Mucosa of descending colon (tissue), 3 donors: ENCODE measurements around the gene AQP2. TPM values are rescaled to one million over a fixed set of nuclear protein-coding genes. Genes with fewer than 3 reads are reported as not detected.

Source experiments
- ATAC-seq: fragments of 200-7000 bp; cut with Tn5 transposase; one replicate; pipeline ENCODE4 v1.9.1; 2020; ENCODE audit warnings: mild to moderate bottlenecking, moderate library complexity
- DNase-seq, 3 donors: peaks; one replicate each; pipeline ENCODE4 v3.0.0-alpha.2; 2020
- H3K36me3 ChIP-seq: fragments of 200-600 bp; one replicate; pipeline ENCODE4 v1.8.0; 2021; ENCODE audit warnings: low read depth, mild to moderate bottlenecking
- H3K4me1 ChIP-seq: fragments of 200-600 bp; one replicate; pipeline ENCODE4 v1.8.0; 2021; ENCODE audit warnings: low read depth, mild to moderate bottlenecking
- H3K4me3 ChIP-seq: fragments of 200-600 bp; one replicate; pipeline ENCODE4 v1.8.0; 2021; ENCODE audit warnings: mild to moderate bottlenecking
- H3K9me3 ChIP-seq: fragments of 200-600 bp; one replicate; pipeline ENCODE4 v1.8.0; 2021; ENCODE audit warnings: mild to moderate bottlenecking
- CTCF ChIP-seq: fragments of 200-600 bp; IDR thresholded peaks from one replicate; pipeline ENCODE4 v1.8.0; 2022; ENCODE audit warnings: antibody characterized with exemption, mild to moderate bottlenecking
- intact Hi-C, 2 donors: fragments of 100-400 bp; cut with DNase I in 1 of 2; cut with micrococcal nuclease in 1 of 2; formaldehyde crosslinking; loops; one replicate each; pipeline versions ENCODE4 v1.11.0 to v1.11.1; 2022; cut with DNase I, micrococcal nuclease
- total RNA-seq, 3 donors: library from RNA; stranded (reverse); fragmentation: NEBNext Ultra II Directional in 2 of 3; extraction: Animal tissue kit (Norgen Biotek cat#: 25700) in 2 of 3; gene quantifications; one replicate each; pipeline versions ENCODE4 v1.2.1 to v1.2.4, GENCODE V29; 2021 to 2023
- donor health status: DM: no; HTN: no; CAD: no; lungs with moderate emphysema.
- donor health status: DM: no; HTN: no; CAD: no.
- donor health status: DM: no; HTN: yes; CAD: no.

Gene AQP2
- total RNA-seq, 3 donors from 2014 or later: not detected

DNA sequence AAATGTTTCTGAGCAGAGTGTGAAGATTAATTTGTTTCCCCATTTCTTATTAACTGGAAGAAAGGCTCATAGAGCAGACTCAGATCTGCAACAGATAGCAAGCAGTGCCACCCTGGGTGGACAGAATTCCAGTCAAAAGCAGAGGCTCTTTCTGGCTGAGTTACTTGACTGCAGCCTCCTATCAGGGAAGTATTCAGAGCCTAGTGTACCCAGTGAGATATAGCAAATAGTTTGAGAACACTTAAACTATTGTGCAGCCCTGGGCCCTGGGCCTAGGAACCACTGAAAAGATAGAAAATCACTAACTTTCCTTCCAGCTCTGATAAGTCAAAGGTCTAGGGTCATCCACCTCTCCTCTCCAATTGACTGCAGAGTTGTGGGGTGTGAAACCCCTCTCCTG is 11.2 kb upstream of the AQP2 start:
- Histone ChIP-seq H3K36me3 (no peaks in the 10 kb centered on the region), H3K4me1 (peaks cover 6% of the 10 kb centered on the region), H3K4me3 (no peak overlapping the region), H3K9me3 (no peaks in the 10 kb centered on the region)
- intact Hi-C loops: no loop called here
- DNase-seq (no peak), ATAC-seq (no peak)
- TF ChIP-seq CTCF: no peak

DNA sequence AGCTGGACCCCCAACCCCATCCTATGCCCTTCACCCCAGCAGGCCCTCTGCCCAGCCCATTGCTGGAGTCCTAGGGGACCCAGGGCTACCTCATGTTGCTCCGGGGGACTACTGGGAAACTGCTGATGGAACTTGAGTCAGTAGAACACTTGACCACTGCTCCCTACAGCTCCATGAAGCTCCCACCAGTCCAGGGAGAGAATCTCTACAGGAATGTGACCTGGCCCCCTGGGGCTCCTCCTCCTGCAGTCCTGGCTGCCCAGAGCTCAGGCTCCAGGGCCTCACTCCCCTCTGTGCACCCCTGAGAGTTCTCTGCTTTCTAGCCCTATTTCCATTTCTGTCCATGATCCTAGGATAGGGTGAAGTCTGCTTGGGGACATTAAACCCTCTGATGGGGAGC is 10.8 kb upstream of the AQP2 start:
- no peak for TF ChIP-seq CTCF

DNA sequence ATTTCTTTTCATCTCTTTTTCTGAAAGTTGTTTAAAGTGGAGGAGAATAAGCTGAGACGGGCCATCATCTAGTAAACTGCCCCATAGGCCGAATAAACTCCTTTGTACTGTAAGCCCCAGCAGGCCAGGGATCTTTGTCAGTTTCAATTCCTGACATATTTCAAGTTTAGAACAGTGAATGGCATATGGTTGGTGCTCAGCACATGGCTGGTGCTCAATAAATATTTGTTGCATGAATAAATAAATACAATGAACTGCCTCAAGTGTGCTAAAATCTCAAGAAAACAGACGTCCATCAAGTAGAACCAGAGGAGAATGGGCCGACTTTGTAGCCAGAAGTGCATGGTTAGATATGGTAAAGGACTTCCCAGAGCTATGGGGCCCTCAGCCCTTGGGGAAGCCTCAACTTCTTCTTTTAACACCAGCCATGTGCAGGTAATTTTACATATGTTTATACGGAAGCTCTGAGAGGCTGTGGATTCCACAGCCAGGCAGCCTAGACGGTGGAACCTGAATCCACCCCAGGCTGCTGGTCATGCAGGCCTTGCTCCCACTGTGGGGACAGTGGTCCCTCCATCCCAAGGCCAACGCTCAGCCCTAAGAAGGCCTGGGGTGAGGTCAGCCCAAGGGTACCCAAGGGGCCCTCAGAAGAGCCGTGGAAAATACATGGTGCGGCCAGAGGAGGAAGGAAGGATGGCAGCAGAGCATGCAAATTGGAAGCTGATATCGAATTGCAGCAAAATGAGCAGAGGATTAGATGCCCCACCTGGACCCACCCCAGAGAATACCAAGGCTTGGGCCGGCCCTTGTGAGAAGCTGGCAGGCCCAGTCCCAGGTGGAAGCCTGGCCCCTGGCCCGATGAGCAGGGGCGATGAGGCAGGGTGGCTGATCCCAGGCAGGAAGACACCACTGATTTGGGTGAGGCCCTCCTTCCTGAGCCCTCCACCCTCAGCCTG is 8.7 kb upstream of the AQP2 start:
- ATAC-seq: no peak
- H3K9me3 ChIP-seq: no peaks in the 10 kb centered on the region
- intact Hi-C loops: no loop called here
- no peaks in the 10 kb centered on the region for H3K36me3 ChIP-seq
- no peak for TF ChIP-seq CTCF
- peaks cover 6% of the 10 kb centered on the region for H3K4me1 ChIP-seq
- no peak overlapping the region for H3K4me3 ChIP-seq
- no peak for DNase-seq

More for the DNA sequence above, 10.8 kb upstream of the AQP2 start:
- Histone ChIP-seq H3K4me3 (no peak overlapping the region), H3K36me3 (no peaks in the 10 kb centered on the region), H3K4me1 (peaks cover 6% of the 10 kb centered on the region), H3K9me3 (no peaks in the 10 kb centered on the region)
- no peak for DNase-seq
- intact Hi-C loops: no loop called here
- ATAC-seq: no peak

DNA sequence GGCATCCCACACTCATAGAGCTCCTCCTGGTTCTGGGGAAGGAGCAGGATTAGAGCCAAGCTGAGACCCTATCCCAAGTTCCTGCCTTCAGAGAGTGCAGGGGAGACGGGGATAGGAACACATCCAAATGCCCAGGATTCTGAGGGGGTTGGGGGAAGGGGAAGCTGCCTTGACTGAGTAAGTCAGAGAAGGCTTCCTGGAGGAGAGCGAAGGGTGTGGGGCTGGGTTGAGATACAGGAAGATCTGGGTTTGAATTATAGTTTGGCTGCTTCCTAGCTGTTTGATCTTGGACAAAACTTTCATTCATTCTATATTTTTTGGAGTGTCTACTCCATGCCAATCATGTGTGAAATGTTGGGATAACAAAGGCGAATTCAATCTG is 8.0 kb upstream of the AQP2 start:
- H3K4me1 ChIP-seq: peaks cover 6% of the 10 kb centered on the region
- DNase-seq (no peak), ATAC-seq (no peak)
- no peak for TF ChIP-seq CTCF
- intact Hi-C loops: no loop called here
- no peaks in the 10 kb centered on the region for H3K36me3 ChIP-seq
- H3K9me3 ChIP-seq: no peaks in the 10 kb centered on the region
- no peak overlapping the region for H3K4me3 ChIP-seq

GRCh38 chr12:49942921-49943624 is 7.5 kb upstream of the AQP2 start:
- H3K36me3 ChIP-seq: no peaks in the 10 kb centered on the region
- DNase-seq (peak; percentile 61 to 80 (median 69)), ATAC-seq (peak; percentile 86)
- H3K4me3 ChIP-seq: no peak overlapping the region
- H3K9me3 ChIP-seq: no peaks in the 10 kb centered on the region
- intact Hi-C loops: no loop called here
- peaks cover 6% of the 10 kb centered on the region for H3K4me1 ChIP-seq
- no peak for TF ChIP-seq CTCF
